Measurements from ENCODE around the gene KRT23. TPM values are rescaled to one million over a fixed set of nuclear protein-coding genes. Genes with fewer than 3 reads are reported as not detected.

Gene KRT23
- total and polyA plus RNA-seq, 10 of the 15 experiments (the other 5 are each of a cell fraction or from before 2014, with no cell fraction given), result not detected

DNA sequence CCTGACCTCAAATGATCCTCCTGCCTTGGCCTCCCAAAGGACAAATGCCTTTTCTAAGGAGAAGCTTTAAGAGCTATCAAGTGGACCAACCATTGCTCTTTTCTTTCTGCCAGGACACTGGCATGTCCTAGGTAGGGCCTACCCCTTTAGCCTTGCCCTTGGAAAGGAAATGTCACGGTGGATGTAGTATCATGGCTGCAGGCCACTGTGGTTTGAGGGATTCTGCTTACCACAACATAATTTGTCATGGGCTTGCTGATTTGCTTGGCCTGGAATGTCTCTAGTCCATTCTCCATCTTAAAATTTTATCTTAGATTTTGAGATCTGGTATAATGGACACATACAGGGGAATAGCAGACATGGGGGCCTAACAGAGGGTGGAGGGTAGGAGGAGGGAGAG lies 58.4 kb downstream of the KRT23 start (continued):
- TF ChIP-seq, protein P1, sequence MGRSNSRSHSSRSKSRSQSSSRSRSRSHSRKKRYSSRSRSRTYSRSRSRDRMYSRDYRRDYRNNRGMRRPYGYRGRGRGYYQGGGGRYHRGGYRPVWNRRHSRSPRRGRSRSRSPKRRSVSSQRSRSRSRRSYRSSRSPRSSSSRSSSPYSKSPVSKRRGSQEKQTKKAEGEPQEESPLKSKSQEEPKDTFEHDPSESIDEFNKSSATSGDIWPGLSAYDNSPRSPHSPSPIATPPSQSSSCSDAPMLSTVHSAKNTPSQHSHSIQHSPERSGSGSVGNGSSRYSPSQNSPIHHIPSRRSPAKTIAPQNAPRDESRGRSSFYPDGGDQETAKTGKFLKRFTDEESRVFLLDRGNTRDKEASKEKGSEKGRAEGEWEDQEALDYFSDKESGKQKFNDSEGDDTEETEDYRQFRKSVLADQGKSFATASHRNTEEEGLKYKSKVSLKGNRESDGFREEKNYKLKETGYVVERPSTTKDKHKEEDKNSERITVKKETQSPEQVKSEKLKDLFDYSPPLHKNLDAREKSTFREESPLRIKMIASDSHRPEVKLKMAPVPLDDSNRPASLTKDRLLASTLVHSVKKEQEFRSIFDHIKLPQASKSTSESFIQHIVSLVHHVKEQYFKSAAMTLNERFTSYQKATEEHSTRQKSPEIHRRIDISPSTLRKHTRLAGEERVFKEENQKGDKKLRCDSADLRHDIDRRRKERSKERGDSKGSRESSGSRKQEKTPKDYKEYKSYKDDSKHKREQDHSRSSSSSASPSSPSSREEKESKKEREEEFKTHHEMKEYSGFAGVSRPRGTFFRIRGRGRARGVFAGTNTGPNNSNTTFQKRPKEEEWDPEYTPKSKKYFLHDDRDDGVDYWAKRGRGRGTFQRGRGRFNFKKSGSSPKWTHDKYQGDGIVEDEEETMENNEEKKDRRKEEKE (IDR thresholded peaks at IDR 0.05), result no peak
- TF ChIP-seq YBX1 (IDR thresholded peaks at IDR 0.05), result no peak
- TF ChIP-seq, protein P2, sequence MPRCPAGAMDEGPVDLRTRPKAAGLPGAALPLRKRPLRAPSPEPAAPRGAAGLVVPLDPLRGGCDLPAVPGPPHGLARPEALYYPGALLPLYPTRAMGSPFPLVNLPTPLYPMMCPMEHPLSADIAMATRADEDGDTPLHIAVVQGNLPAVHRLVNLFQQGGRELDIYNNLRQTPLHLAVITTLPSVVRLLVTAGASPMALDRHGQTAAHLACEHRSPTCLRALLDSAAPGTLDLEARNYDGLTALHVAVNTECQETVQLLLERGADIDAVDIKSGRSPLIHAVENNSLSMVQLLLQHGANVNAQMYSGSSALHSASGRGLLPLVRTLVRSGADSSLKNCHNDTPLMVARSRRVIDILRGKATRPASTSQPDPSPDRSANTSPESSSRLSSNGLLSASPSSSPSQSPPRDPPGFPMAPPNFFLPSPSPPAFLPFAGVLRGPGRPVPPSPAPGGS (IDR thresholded peaks at IDR 0.05; ENCODE audit: borderline replicate concordance, insufficient read depth, low read depth, low read length, poor library complexity, severe bottlenecking), result no peak
- no peak for TF ChIP-seq EP300 (IDR thresholded peaks at IDR 0.05; ENCODE audit: borderline replicate concordance in 1 of 2, control insufficient read depth in 1 of 2, low read depth in 2 of 2, low read length in 2 of 2)
- TF ChIP-seq, protein P3, sequence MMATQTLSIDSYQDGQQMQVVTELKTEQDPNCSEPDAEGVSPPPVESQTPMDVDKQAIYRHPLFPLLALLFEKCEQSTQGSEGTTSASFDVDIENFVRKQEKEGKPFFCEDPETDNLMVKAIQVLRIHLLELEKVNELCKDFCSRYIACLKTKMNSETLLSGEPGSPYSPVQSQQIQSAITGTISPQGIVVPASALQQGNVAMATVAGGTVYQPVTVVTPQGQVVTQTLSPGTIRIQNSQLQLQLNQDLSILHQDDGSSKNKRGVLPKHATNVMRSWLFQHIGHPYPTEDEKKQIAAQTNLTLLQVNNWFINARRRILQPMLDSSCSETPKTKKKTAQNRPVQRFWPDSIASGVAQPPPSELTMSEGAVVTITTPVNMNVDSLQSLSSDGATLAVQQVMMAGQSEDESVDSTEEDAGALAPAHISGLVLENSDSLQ (IDR thresholded peaks at IDR 0.05), result no peak
- no peak for TF ChIP-seq BCL11A (IDR thresholded peaks at IDR 0.05; ENCODE audit: low read depth, low read length)

DNA sequence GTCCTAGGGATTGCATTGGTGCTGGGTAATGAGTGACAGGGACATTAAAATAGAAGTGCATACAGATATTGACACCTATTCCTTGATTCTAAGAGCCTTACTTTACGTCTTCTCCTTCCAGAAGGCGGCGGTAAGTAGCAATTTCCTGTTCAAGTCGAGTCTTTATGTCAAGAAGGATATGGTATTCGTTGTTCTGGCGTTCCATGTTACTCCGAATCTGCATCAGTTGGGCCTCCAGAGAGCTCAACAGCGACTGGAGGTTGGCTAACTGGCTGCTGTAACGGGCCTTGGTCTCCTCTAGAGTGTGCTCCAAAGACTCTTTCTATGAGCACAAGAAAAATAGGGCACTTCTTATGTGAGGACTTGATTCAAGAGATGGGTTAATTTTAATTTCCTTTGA lies 59.4 kb downstream of the KRT23 start:
- Histone ChIP-seq H3K79me2 (ENCODE audit: control insufficient read depth, insufficient read depth, low read length) (no peaks in the 10 kb centered on the region), H3K9ac (ENCODE audit: control insufficient read depth, insufficient read depth, low read length) (no peak overlapping the region), H3K4me2 (ENCODE audit: control insufficient read depth, insufficient read depth) (no peak overlapping the region), H3K27ac (ENCODE audit: control insufficient read depth, insufficient read depth) (no peak overlapping the region), H3K27me3 (replicated peaks in 1 of 2; ENCODE audit: control insufficient read depth in 2 of 2, insufficient read depth in 2 of 2, low read length in 1 of 2) (no peaks in the 10 kb centered on the region; a peak in 1 of 4 replicates), H3K4me1 (ENCODE audit: control insufficient read depth, insufficient read depth, low read length) (no peaks in the 10 kb centered on the region), H2AFZ (ENCODE audit: control insufficient read depth, low read depth, low read length) (no peak overlapping the region), H4K20me1 (ENCODE audit: control insufficient read depth, insufficient read depth) (no peaks in the 10 kb centered on the region), H3K4me3 (no peak overlapping the region), H3K9me3 (replicated peaks; ENCODE audit: control insufficient read depth, insufficient read depth, low read length) (no peaks in the 10 kb centered on the region), H3K36me3 (ENCODE audit: control insufficient read depth in 2 of 2, insufficient read depth in 2 of 2, low read length in 1 of 2) (no peaks in the 10 kb centered on the region)
- SMC1A ChIA-PET (ENCODE audit: uncharacterized antibody, unreplicated experiment), result no interaction called here
- RAD21 ChIA-PET (ENCODE audit: unreplicated experiment), result no interaction called here
- FAIRE-seq, result no peak
- no TSS peak for BruUV-seq (replicated peaks)
- CTCF ChIA-PET, result interaction anchor here (0.7 kb wide), 1 partner anchor 819 kb away, joined by 3 read pairs; no protein-coding TSS in a partner anchor
- ATAC-seq, result no peak
- intact Hi-C loops (cut with micrococcal nuclease; ENCODE audit: unreplicated experiment), result no loop called here
- in situ Hi-C loops (cut with MboI), result no loop called here
- 26% methylated on average over 9 of the region's 9 CpGs for WGBS (ENCODE audit: insufficient coverage, insufficient replicate concordance, low lambda C conversion rate, missing lambda C conversion rate)
- POLR2A ChIA-PET, result no interaction called here
- no peak for DNase-seq (ENCODE audit: low read depth, low spot score)
- TF ChIP-seq EZH2 (IDR thresholded peaks at IDR 0.05; ENCODE audit: borderline replicate concordance, control insufficient read depth, low read depth, low read length) (no peak), FOXM1 (IDR thresholded peaks at IDR 0.05; ENCODE audit: low read depth, low read length) (no peak), STAT1 (conservative IDR thresholded peaks at IDR 0.05) (no peak), LARP7 (IDR thresholded peaks at IDR 0.05) (no peak), MEF2A (IDR thresholded peaks at IDR 0.05; ENCODE audit: insufficient read depth, low read depth, low read length) (no peak), IKZF2 (IDR thresholded peaks at IDR 0.05) (no peak), KDM1A (IDR thresholded peaks at IDR 0.05; ENCODE audit: borderline replicate concordance) (no peak), CEBPB (IDR thresholded peaks at IDR 0.05; ENCODE audit: borderline replicate concordance in 1 of 2, low read depth in 2 of 2, low read length in 2 of 2) (no peak), ZSCAN29 (IDR thresholded peaks at IDR 0.05) (no peak), ZNF207 (IDR thresholded peaks at IDR 0.05; ENCODE audit: borderline replicate concordance) (no peak), JUND (IDR thresholded peaks at IDR 0.05; ENCODE audit: low read depth, low read length) (no peak)
- TF ChIP-seq, protein P4, sequence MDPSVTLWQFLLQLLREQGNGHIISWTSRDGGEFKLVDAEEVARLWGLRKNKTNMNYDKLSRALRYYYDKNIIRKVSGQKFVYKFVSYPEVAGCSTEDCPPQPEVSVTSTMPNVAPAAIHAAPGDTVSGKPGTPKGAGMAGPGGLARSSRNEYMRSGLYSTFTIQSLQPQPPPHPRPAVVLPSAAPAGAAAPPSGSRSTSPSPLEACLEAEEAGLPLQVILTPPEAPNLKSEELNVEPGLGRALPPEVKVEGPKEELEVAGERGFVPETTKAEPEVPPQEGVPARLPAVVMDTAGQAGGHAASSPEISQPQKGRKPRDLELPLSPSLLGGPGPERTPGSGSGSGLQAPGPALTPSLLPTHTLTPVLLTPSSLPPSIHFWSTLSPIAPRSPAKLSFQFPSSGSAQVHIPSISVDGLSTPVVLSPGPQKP (IDR thresholded peaks at IDR 0.05; ENCODE audit: low read depth, low read length), result no peak

Data from GM12878 (cell line).